Measurements from ENCODE around the gene XYLT2.
A peak's percentile ranks its signal among the peaks of the same experiment; 100 is the strongest.
"Not testable (repeated sequence)": the region's sequence is repeated elsewhere in the genome, so short reads cannot be mapped to it uniquely, and the experiment has no call there.

The XYLT2 gene

DNA sequence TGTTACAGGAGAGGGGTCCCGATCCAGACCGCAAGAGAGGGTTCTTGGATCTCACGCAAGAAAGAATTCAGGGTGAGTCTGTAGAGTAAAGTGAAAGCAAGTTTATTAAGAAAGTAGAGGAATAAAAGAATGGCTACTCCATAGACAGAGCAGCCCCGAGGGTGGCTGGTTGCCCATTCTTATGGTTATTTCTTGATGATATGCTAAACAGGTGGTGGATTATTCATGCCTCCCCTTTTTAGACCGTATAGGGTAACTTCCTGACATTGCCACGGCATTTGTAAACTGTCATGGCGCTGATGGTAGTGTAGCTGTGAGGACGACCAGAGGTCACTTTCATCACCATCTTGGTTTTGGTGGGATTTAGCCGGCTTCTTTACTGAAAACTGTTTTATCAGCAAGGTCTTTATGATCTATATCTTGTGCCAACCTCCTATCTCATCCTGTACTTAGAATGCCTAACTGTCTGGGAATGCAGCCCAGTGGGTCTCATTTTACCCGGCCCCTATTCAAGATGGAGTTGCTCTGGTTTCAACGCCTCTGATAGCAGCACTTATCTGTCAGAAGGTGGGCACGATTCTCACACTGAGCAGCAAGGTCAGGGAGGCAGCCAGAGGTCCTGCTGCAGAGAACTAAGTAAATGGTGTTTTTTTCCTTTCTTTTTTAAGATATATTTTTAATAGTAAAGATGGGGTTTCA lies 26.5 kb upstream of the XYLT2 start:
- DNase-seq (ENCODE audit: low read depth in 3 of 3, low spot score in 1 of 3): no peak

DNA sequence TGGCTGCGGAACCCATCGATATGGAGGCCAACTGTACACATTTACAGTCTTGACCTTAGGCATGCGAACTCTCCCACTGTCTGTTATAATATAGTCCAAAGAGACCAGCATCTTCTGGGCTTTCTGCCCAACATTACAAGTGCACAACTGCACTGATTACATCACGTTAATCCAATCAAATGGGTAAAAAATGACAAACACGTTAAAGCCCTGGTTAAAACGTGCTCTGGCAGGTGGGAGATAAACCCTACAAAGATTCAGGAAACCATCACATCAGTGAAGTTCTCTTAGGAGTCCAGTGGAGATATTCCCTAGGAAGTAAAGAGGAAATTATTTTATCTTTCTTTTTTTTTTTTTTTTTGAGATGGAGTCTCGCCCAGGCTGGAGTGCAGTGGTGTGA lies 23.7 kb upstream of the XYLT2 start:
- DNase-seq (ENCODE audit: low read depth in 3 of 3, low spot score in 1 of 3): no peak

DNA sequence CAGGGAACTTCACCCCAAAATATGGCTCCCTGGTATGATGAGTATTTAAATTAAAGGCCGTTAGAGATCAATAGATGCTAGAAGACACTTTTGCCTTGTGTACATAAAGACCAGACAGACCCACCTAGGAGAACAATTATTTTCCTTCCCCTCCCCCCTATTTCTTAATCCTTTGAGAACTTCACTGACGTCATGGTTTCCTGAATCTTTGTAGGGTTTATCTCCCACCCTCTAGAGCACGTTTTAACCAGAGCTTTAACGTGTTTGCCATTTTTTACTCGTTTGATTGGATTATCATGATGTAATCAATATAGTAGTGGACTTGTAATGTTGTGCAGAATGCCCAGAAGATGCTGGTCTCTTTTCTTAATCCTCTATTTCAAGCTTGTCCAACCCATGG lies 22.9 kb upstream of the XYLT2 start:
- no peak for DNase-seq (ENCODE audit: low read depth in 3 of 3, low spot score in 1 of 3)

DNA sequence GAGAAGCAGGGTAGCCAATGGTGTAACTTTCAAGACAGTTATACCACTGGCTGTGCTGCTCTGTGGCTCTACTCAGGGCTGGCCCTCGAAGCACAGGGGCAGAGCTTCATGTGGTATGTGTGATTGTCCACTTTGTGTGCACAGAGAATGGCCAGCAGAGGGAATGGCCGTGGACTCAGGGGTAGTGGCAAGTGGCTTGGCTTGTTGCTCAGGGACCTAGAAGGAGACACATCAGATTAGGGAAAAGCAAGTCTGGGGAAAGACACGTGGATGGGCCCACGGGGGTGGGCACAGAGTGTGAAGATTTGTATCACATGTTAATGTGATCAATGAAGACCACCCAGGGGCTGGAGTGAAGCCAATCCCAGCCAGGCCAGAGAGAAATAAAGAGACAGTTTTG lies 20.0 kb upstream of the XYLT2 start:
- no peak for DNase-seq (ENCODE audit: low read depth in 3 of 3, low spot score in 1 of 3)

DNA sequence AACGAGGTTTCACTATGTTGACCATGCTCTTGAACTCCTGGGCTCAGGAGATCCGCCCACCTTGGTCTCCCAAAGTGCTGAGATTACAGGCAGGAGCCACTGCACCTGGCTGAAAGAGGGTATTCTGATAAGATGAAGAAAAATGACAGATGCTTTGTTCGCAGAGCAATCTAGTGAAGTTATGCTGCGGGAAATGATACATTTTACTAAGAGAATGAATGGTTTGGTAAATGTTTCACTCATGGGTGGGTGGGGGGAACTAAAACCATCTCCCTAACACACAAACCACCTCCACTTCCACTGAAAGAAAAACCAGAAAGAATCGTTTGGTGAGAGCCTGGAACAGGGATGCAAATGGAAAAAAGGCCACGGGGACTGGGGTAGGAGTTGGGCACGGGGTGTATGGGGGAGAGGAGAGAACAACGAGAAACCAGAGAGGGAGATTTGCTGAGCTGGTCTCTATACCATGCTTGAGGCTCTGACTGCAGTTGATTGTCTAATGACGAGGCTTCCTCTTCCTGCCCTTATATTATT lies 19.0 kb upstream of the XYLT2 start:
- no peak for DNase-seq (ENCODE audit: low read depth in 3 of 3, low spot score in 1 of 3)

DNA sequence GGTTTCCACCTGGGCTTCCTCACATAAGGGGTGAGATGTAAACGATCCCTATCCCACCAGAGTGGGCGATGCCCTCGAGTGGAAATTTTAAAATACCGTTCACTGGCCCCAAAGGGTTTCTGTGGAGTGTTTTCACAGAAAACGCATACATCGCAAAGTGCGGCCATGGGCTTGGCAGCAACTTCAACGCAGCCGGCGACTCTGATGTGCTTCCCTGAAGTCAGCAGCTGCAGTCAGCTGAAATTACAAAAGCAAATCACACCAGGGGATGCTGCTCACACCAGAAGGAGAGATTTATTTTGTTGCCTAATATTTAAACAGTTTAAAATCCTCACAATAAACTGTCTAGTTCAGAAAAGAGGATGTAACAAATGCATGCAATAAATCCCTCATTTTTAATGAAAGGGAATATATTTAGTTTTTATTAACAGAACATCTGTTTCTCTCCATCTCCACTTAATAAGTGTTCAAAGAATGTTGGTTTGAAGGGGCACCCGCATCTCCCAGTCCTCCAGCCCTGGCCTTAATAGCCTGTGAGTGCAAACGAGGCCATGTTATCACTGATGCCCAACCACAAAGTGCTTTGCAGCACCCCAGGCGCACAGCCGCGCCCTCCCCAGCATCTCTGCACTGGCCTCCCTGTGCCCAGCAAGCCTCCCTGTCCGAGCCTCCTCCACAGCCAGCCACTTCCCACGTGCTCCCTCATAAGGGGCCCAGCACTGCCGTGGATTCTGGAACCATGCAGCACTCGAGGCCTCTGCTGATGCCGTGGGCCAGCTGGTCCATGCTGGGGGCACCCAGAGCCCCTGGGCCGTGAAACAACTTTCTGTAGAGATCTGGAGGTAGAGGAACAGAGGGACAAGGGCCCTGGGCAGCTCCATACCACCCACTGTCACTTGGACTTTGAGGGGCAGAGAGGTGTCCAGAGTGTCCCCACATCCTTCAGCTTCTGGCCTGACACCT lies 17.3 kb upstream of the XYLT2 start:
- no peak for DNase-seq (ENCODE audit: low read depth in 3 of 3, low spot score in 1 of 3)

DNA sequence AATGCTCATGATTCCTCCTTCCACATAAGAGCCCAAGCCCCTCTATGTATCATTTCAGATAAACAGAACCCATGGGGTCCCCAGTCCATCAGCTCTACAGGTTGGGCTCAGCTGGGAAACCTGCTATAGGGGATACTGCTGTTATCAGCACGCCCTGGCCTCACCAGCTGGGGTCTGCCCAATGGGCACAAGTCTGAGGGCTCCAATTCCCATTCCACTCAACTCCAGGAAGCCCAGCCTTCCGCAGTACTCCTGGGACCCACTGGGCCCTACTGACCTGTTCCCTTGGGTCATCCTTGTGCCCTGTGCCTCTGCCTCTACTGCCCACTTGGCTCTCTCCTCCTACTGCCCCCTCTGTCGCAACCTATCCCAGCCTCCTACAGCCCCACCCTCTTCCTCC lies 16.2 kb upstream of the XYLT2 start:
- DNase-seq (ENCODE audit: low read depth in 3 of 3, low spot score in 1 of 3): no peak

DNA sequence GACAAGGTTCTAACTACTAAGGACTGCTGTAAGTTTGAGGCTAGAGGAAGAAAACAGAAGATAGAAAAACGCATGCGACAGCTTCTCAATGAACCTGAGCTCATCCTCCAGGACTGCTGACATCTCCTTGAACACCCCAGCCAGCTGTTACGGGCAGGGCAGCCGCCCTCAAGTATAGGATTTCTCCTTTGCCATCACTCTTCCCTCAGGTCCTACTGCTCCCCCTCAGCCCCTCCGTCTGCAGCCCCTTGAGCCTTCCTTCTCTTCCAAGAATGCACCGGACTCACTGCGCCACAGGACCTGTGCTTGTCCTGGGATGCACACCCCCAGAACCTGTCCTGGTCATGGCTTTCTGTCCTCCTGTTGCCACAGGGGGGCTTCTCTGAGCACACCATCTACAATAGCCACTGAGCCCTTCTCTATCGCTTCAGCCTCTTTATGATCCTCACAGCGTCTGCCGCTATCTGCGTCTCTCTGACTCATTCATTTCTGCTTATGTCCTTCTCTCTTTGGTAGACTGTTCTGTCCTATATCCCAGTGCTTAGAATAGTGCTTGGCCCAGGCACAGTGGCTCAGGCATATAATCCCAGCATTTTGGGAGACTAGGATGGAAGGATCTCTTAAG lies 15.7 kb upstream of the XYLT2 start:
- no peak for DNase-seq (ENCODE audit: low read depth in 3 of 3, low spot score in 1 of 3)

DNA sequence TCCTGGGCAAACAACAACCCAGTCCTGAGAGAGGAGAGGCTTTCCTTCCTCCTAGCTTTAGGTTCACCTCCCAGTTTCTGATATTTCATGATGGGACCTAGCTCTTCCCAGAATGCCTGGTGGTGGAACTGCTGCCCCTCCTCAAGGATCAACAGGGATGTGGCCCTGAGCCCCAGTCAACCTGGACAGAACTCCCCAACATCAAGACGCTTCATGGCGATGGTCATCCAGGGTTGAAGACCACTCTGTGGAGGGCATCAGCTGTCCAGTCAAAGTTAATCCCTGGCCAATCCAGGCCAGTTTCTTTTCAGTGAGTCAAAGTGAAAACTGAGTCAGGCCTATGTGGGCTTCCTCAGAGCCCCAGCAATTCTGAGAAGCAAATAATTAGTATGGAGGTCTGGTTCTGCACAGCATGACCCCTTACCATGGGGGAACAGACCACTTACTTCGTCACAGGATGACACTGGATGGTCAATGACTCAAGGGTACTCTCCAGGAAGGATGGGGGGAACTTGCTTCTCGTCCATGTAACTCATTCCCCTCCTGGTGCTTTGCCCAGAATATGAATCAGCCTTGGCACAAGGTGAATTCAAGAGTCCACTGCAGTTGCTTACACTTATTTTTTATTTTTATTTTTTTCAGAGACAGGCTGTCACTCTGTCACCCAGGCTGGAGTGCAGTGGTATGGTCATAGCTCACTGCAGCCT lies 14.7 kb upstream of the XYLT2 start:
- no peak for DNase-seq (ENCODE audit: low read depth in 3 of 3, low spot score in 1 of 3)

DNA sequence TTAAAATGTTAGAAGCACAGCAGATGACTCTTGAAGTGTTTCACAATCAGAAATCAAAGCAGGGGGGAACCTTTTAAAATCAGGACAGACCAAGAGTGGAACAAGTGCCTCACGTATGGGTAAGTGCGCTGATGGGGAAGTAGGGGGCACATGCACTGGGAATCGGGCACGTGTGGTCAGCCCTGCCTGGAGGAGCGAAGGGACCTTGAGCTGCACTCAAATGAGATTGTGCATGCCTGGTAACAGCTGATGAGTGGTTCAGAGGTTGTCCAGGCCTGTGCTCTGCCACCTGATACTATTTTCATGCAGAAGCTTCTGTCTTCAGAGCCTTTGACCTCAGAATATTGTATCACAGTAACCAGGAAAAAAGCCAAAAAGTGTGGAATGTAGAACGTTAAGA lies 13.7 kb upstream of the XYLT2 start:
- no peak for DNase-seq (ENCODE audit: low read depth in 3 of 3, low spot score in 1 of 3)

DNA sequence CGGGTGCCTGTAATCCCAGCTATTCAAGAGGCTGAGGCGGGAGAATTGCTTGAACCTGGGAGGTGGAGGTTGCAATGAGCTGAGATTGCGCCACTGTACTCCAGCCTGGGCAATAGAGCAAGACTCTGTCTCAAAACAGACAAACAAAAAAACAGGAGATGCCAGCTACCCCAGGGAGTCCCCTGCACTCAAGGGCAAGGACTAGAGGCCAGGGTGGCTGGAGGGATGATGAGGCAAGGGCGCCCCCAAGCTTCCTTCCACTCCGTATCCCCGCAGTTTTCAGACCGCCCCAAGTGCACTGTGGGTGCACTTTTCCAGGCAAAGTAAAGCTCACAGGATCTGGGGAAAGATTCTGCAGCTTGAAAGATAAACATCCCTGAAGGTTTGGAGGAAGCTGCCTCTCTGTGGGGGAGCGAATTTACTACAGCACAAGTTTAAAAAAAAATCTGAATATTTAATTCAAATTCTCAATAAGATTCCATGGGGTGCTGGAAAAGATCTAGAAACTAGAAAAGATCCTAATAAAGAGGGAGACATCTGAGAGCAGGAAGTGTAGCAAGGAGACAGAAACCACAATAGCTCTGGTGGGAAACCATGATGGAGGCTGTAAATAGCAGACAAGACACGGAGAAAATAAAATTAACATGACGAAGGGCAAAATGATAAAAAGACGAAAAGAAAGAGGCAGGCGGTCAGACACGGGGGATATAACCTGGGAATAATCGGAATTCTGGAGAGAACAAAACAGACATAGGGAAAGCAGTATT lies 12.5 kb upstream of the XYLT2 start:
- not testable (repeated sequence) for DNase-seq (ENCODE audit: low read depth in 3 of 3, low spot score in 1 of 3)

DNA sequence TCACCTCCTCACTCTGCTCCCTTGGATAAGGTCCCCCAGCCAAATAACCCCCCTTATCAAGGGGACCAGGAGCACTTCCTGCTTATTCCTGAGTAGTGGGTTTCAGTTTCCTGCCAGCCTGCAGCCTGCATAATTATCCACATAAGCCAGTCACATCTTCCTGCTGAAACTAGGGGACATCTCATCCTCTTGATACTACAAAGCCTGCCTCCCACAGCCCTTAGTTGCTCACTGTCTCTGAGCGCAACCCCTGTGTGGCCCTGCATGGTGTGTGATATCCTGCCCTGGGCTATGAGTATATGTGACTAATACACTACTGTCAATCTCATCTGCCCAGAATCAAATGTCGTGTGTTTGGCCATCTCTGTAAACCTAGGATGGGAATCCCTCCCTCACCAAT lies 8.0 kb upstream of the XYLT2 start:
- DNase-seq (ENCODE audit: low read depth in 3 of 3, low spot score in 1 of 3): no peak

DNA sequence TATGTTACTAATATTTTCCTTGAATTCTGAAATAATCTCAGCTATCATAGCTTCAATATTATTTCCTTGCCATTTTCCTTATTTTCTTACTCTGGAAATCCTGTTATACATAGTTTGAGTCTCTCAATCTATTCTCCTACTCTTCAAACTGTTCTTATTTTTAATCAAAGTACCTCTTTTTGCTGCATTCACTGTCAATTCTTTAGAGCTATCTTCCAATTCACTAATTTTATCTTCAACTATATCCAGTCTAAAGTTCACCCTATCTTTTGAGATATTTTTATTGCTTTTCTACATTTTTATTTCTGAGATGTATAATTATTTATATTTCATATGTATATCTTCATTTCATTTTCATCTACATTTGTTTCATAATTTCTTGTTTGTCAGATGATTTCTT lies 7.3 kb upstream of the XYLT2 start:
- no peak for DNase-seq (ENCODE audit: low read depth in 3 of 3, low spot score in 1 of 3)

DNA sequence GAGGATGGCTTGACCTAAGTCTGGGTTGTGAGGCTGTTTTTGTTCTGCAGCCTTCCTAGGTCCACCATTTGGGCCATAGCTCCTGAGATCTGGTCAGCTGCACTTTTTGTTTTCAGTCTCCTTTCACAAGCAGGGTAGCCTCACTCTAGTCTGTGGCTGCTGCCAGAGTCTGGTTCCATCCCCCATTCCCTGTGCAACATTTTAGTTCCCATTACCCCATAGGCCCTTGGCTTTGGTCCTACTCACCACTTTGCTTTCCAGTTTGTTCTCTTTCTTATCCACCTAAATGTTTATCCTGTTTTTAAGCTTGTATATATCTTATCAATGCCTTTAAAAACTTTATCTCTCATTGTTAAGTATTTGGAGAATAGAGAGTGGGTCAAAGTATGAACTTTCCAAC lies 6.5 kb upstream of the XYLT2 start:
- DNase-seq (ENCODE audit: low read depth in 3 of 3, low spot score in 1 of 3): no peak

DNA sequence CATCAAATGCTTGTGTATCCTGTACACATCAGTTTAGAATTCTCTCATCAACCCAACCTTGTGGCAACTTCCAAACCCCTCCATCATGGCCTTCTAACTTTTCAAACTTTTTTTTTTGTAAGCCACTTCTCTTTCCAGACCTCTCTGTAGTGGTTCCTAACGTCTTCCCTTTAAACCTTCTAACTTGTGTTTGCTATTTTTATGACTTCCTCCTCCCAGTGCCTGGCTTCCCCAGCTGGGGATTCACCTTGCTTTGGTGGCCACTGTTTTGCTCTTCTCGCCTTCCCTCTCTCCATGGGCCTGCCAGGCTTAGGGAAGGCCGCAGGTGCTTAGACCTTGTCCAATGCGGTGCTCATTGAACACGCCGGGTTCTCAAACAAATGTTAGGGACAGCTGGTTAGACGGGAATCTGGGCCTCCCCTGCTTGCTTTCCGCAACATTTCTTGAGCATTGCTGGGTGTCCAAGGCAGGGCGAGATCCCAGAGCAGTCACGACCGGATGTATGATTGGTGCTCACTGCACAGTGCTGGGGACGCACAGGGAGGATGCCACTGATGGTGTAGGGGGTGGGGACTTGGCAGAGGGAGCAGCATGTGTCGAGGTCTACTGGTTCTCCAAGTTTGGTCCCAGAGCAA lies 1.1 kb upstream of the XYLT2 start:
- DNase-seq (ENCODE audit: low read depth in 3 of 3, low spot score in 1 of 3): no peak

DNA sequence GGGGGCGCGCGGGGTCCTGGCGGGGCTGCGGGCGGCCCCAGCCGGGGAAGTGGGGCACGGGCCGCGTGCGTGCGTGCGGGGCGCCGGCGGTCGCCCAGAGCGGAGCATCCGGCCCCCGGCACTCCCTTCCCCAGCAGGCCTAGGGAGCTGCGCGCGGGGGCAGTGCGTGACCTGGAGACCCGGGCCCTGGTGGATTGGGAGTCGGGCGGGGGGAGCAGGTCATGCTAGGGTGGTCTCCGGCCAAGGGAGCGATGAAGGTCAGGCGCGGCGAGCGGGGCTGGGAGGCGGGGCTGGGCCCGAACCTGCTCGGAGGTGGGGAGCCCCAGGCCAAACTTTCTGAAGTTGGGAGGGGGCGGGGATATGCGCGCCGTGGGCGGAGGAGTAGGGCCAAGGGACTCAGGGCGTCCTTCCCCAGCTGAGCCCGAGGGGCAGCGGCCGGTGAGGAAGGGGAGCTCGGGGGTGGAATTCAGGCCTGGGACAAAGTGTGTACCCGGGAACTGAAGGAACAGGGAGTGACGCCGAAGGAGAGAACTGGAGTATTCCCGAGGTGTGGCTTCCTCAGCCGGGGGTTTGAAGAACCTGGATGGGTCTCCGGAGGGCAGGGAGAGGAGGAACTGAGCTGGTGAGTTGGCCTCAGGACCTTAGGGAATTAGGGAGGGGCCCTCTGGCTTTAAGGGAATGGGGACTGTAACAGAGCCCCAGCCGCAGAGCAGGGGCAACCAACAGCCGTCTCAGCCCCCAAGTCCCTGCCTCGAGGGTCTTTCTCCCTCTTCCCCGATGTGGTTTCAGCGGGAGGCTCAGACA lies 589 bp downstream of the XYLT2 start:
- peak in 1 of 3 donors; percentile 38 for DNase-seq (ENCODE audit: low read depth in 3 of 3, low spot score in 1 of 3)

DNA sequence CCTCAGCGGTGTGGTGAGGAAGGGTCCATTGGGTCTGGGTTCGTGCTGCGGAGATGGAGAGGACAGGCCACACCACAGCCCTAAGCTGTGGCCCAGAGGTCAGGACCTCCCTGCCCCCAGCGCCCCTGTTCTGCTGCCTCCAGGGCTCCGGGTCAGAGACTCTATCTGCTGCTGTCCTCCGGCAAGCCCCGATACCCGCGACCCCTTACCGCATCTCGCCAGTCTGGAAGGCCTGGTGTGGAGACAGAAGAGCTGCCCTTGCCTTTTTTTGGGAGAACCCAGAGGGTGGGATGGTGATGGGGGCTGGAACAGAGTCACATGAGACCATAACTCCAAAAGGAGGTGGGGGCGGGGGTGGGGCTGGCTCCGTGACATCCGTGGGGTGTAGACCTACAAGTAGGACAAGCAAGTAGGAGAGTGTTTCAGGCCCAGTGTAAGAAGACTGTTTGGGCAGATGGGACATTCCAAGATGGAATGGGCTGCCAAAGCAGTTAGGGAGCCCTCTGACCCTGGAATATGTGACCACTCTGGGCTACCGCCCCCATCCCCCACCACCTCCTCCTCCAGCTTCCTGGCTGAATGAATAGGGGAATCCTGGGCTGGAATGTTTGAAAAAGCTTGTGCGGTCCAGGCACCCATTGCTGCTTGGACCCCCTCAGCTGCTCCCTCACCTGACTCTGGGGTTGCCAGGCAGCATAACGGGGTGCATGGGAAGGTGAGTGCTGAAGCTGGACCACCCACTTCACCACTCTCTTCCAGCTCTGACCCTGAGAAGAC lies 1.4 kb downstream of the XYLT2 start:
- no peak for DNase-seq (ENCODE audit: low read depth in 3 of 3, low spot score in 1 of 3)

DNA sequence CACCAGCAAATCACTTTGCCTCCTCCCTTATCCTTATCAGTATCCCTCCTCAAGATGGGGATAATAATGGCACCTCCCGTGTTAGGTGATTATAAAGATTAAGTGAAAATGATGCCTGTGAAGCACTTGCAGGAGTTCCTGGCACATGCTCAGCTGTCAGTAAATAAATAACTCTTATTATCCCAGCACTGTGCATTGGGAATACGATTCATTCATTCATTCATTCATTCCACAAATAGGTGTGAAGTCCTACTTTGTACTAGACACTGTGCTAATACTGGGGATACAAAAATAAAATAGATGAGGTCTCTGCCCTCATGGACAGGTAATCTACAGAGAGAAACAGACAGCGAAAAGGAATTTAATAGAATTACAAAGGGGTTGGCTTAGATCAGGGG lies 2.0 kb downstream of the XYLT2 start:
- no peak for DNase-seq (ENCODE audit: low read depth in 3 of 3, low spot score in 1 of 3)

All from stimulated activated CD4-positive, alpha-beta T cell treated with anti-CD3 and anti-CD28 coated beads, TNF-alpha, amount 100 ng/mL, for 1 hour (primary cell).